ENCODE data around the gene CDK14.
"Not testable (repeated sequence)": the region's sequence is repeated elsewhere in the genome, so short reads cannot be mapped to it uniquely, and the experiment has no call there.

- TF ChIP-seq EZH2 (IDR thresholded peaks at IDR 0.05; ENCODE audit: borderline replicate concordance, control insufficient read depth, low read depth, low read length); NBN (IDR thresholded peaks at IDR 0.05): not testable (repeated sequence)
Measured at GRCh38 chr7:90639683-90640082, 43.6 kb downstream of the CDK14 start.

All from GM12878 (cell line).